Activated naive CD4-positive, alpha-beta T cell treated with anti-CD3 and anti-CD28 coated beads, Interleukin-2, amount 50 U/mL, for 24 hours (primary cell): ENCODE measurements around the gene PPIF.

Experiments used
- H3K27ac Mint-ChIP-seq: one replicate; pipeline ENCODE4 v1.8.0; 2021; ENCODE audit warnings: mild to moderate bottlenecking, mixed read lengths
- H3K27me3 Mint-ChIP-seq: one replicate; pipeline ENCODE4 v1.8.0; 2021; ENCODE audit warnings: mixed read lengths
- H3K36me3 Mint-ChIP-seq: one replicate; pipeline ENCODE4 v1.8.0; 2021; ENCODE audit warnings: mixed read lengths
- H3K4me1 Mint-ChIP-seq: one replicate; pipeline ENCODE4 v1.8.0; 2021; ENCODE audit warnings: mixed read lengths
- H3K4me3 Mint-ChIP-seq: one replicate; pipeline ENCODE4 v1.8.0; 2021; ENCODE audit warnings: mild to moderate bottlenecking, mixed read lengths
- H3K9me3 Mint-ChIP-seq: one replicate; pipeline ENCODE4 v1.8.0; 2021; ENCODE audit warnings: mixed read lengths

The PPIF gene

DNA sequence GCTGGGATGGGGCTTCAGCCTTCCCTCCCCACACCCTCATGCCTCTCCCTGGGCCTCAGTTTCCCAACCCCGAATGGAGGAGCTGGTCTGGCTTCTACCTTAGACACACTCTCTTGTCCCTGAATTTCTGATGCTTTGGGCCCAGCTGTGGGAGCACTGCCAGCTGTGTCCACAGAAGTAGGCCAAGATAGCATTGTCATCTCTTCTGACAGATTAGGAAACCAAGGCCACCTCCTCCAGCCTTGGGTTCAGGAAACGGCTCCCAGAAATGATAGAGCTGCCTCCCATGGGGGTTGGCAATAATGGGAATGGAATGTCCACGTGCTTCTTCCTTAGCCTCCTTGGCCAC, 1.3 kb downstream of the PPIF start:
- Mint-ChIP-seq H3K4me3 (peak overlapping the region; percentile 92), H3K36me3 (peaks cover 20% of the 10 kb centered on the region), H3K9me3 (no peaks in the 10 kb centered on the region), H3K4me1 (peaks cover 32% of the 10 kb centered on the region), H3K27ac (peak overlapping the region; percentile 89), H3K27me3 (no peaks in the 10 kb centered on the region)

DNA sequence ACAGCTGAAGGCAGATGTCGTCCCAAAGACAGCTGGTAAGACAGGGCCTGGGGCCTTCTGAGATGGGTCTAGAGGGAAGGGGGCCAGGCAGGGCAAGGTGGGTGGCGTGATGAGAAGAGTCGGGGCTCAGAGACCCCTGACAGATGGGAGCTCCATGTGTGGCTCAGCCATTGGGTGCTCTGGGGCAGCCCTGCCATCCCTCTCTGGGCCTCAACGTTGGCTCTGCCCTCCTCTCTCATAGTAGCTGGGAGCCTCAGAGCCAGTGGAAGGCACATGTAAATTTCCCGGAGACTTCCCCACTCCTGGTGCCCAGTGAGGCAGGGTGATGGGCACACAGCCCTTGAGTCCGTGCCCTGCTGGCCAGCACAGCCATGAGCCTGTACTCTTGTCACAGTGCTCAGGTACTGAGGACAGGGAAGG, 1.8 kb downstream of the PPIF start:
- peak overlapping the region; percentile 89 for H3K27ac Mint-ChIP-seq
- peaks cover 34% of the 10 kb centered on the region for H3K4me1 Mint-ChIP-seq
- no peaks in the 10 kb centered on the region for H3K9me3 Mint-ChIP-seq
- H3K27me3 Mint-ChIP-seq, result no peaks in the 10 kb centered on the region
- H3K4me3 Mint-ChIP-seq, result peak overlapping the region; percentile 92
- H3K36me3 Mint-ChIP-seq, result peaks cover 24% of the 10 kb centered on the region

DNA sequence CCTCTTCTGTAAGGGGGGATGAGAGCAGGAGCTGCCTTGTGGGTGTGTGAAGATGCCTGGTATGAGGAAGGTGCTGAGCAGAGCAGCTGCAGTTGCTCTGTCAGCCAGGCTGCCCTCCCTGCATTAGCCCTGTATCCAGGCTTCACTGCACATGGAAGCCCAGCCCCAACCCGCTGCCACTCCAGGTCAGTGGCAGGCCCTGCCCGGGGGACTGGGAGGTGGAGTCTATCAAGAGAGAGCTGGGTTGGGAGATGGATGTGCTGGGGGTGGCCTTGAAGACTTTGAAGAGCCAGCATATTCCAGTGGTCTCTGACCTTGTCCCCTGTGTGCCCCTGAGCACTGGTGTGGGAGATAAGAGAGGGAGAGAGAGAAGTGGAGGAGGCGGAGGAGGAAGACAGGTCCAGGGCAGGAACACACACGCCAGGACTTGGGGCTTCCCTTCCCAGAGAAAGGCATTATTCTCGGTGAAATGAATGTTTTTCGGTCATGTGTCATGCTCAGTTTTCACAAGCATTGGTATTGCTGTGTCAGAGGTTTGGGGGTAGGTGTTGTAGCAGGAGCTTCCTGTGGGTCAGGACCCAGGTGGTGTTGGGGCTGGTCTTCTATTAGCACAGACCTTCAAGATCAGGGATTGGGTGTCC, 2.6 kb downstream of the PPIF start:
- Mint-ChIP-seq H3K27me3 (no peaks in the 10 kb centered on the region), H3K36me3 (peaks cover 31% of the 10 kb centered on the region), H3K9me3 (no peaks in the 10 kb centered on the region), H3K4me1 (peaks cover 35% of the 10 kb centered on the region), H3K4me3 (peak overlapping the region; percentile 92), H3K27ac (peak overlapping the region; percentile 85)

DNA sequence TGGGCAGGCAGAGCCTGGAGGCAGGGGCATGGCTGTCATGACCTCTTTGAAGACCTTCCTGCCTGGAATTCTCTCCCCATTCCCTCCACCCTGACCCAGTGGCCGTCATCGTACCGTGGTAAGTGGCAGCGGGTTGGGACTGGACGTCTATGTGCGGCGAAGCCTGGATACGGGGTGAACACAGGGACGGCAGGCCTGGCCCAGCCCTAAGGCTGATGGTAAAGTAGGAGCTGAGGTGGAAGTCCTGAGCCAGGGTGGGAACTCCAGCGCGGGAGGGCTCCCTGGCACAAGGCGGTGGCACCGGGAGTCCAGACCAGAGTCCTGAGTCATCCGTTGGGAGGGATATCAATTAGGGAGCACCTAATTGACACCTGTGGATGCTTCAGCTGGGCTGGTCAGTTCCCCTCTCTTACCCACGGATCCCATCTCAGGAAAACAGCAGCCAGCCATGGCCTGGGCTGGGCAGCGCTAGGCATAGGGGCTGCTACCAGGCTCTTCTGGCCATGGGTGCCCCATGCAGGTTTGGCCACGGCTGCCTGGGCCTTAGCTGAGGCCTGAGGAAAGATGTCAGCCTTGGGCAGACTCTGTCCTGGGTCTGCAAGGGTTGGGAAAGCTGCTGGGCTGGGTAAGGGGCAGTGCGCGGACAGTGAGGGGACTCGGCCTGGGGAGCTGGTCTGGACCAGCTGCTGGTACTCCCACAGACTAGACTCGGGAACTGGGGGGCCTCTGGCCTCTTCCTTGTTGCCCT, 3.3 kb downstream of the PPIF start:
- no peaks in the 10 kb centered on the region for H3K9me3 Mint-ChIP-seq
- peaks cover 34% of the 10 kb centered on the region for H3K4me1 Mint-ChIP-seq
- H3K27me3 Mint-ChIP-seq, result no peaks in the 10 kb centered on the region
- peaks cover 34% of the 10 kb centered on the region for H3K36me3 Mint-ChIP-seq
- peak overlapping the region; percentile 92 for H3K4me3 Mint-ChIP-seq
- no peak overlapping the region for H3K27ac Mint-ChIP-seq

DNA sequence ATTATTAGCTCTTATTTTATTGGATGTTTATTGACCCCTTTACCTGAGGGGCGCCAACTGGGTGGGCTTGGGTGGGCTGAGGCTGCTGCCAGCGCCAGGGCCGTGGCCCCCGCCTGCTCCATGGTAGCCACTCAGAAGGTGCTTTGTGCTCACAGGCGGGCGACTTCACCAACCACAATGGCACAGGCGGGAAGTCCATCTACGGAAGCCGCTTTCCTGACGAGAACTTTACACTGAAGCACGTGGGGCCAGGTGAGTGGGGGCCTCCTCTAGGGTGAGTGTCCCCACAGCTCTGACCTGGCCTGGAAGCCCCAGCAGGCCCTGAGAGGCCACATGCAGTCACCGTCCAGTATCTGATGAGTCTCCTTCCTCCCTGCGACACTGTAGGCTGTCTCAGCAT, 4.1 kb downstream of the PPIF start:
- Mint-ChIP-seq H3K36me3 (peaks cover 35% of the 10 kb centered on the region), H3K27me3 (no peaks in the 10 kb centered on the region), H3K27ac (no peak overlapping the region), H3K9me3 (no peaks in the 10 kb centered on the region), H3K4me3 (no peak overlapping the region), H3K4me1 (peaks cover 38% of the 10 kb centered on the region)

DNA sequence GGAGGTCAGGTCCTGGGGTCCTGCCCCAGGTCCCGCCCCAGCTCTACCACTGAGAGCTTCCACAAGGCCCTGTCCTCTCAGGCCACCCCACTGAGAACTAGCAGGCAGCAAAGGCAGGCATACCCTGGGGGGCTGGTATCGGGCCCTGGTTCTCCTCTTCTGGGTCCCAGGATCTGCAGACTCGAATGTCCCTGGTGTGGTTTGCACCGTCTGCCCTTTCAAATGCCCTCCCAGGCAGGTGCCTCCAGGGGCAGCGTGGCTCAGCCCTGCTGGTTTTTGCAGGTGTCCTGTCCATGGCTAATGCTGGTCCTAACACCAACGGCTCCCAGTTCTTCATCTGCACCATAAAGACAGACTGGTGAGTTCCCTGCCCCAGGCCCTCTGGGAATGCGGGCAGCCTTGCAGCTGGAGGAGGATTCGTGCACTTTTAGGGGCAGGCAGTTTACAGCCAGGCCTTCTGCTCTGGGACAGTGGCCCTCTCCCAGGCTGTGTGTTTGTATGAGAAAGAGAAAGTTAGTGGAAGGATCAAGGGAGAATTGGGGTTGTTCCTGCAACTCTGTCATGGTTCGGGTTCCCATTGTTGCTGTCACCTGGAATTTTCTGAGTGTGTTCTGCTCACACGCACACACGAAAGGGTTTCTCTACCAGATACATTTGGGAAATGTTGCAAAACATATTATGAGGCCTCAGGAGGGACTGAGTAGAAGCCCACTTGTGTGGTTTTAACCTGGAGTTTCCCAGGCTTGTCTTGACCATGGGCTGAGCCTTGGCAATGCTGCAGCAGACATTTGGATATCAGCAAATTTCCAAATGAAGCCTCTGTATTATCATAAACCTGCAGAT, 5.0 kb downstream of the PPIF start:
- H3K27ac Mint-ChIP-seq, result no peak overlapping the region
- peaks cover 38% of the 10 kb centered on the region for H3K4me1 Mint-ChIP-seq
- H3K4me3 Mint-ChIP-seq, result no peak overlapping the region
- no peaks in the 10 kb centered on the region for H3K27me3 Mint-ChIP-seq
- no peaks in the 10 kb centered on the region for H3K9me3 Mint-ChIP-seq
- peaks cover 35% of the 10 kb centered on the region for H3K36me3 Mint-ChIP-seq

DNA sequence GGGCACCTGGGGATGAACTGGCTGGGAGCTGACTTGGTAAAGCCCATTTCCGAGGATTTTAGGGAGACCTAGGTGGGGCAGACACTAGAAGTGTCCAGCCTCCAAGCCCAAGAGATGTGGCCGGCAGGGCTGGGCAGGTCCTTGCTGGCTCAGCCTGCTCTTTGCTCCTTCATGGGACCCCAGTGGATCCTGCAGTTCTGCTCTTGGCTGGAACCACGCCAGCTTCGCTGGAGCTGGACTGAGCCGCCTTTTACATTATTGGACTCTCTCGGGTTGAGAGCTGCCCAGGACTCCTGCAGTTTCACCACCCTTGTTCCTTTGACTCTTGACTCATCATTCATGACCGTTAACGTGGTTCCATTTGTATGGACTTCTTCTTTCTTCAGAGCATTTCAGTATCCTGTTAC, 5.7 kb downstream of the PPIF start:
- Mint-ChIP-seq H3K4me1 (peaks cover 38% of the 10 kb centered on the region), H3K36me3 (peaks cover 35% of the 10 kb centered on the region), H3K27ac (no peak overlapping the region), H3K27me3 (no peaks in the 10 kb centered on the region), H3K9me3 (no peaks in the 10 kb centered on the region), H3K4me3 (no peak overlapping the region)

GRCh38 chr10:79353726-79354125, 6.5 kb downstream of the PPIF start:
- H3K36me3 Mint-ChIP-seq, result peaks cover 32% of the 10 kb centered on the region
- no peak overlapping the region for H3K4me3 Mint-ChIP-seq
- H3K27ac Mint-ChIP-seq, result no peak overlapping the region
- no peaks in the 10 kb centered on the region for H3K27me3 Mint-ChIP-seq
- H3K4me1 Mint-ChIP-seq, result peaks cover 33% of the 10 kb centered on the region
- H3K9me3 Mint-ChIP-seq, result no peaks in the 10 kb centered on the region

DNA sequence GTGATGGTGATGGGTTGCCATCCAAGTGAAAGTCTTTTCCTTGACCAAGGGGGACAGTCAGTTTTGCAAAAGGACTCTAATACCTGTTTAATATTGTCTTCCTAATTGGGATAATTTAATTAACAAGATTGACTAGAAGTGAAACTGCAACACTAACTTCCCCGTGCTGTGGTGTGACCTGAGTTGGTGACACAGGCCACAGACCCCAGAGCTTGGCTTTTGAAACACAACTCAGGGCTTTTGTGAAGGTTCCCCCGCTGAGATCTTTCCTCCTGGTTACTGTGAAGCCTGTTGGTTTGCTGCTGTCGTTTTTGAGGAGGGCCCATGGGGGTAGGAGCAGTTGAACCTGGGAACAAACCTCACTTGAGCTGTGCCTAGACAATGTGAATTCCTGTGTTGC, 6.9 kb downstream of the PPIF start:
- Mint-ChIP-seq H3K36me3 (peaks cover 30% of the 10 kb centered on the region), H3K27me3 (no peaks in the 10 kb centered on the region), H3K4me1 (peaks cover 28% of the 10 kb centered on the region), H3K4me3 (no peak overlapping the region), H3K9me3 (no peaks in the 10 kb centered on the region), H3K27ac (no peak overlapping the region)

DNA sequence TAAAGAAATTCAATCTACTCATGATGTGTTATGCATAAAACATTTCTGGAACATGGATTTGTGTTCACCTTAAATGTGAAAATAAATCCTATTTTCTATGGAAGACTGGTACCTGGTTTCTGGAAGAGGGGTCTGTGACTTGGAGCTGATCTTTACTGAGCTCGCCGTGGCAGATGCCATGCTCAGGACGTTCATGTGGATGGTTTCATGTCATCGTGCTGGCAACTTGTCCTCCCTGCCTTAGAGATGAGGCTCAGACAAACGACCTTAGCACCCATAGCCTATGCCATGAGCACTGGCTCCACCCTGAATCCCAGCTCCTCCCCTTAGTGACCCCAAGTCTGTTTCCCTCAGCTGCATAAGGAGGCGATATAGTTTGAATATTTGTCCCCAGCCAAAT, 7.3 kb downstream of the PPIF start:
- H3K9me3 Mint-ChIP-seq, result no peaks in the 10 kb centered on the region
- peaks cover 28% of the 10 kb centered on the region for H3K36me3 Mint-ChIP-seq

GRCh38 chr10:79355420-79356017, 8.2 kb downstream of the PPIF start:
- Mint-ChIP-seq H3K27me3 (no peaks in the 10 kb centered on the region), H3K9me3 (no peaks in the 10 kb centered on the region), H3K4me3 (no peak overlapping the region), H3K36me3 (peaks cover 23% of the 10 kb centered on the region), H3K4me1 (peaks cover 19% of the 10 kb centered on the region), H3K27ac (peak overlapping the region; percentile 55)

More for the DNA sequence above, 7.3 kb downstream of the PPIF start:
- H3K27ac Mint-ChIP-seq, result no peak overlapping the region
- H3K27me3 Mint-ChIP-seq, result no peaks in the 10 kb centered on the region
- H3K4me1 Mint-ChIP-seq, result peaks cover 24% of the 10 kb centered on the region
- no peak overlapping the region for H3K4me3 Mint-ChIP-seq

DNA sequence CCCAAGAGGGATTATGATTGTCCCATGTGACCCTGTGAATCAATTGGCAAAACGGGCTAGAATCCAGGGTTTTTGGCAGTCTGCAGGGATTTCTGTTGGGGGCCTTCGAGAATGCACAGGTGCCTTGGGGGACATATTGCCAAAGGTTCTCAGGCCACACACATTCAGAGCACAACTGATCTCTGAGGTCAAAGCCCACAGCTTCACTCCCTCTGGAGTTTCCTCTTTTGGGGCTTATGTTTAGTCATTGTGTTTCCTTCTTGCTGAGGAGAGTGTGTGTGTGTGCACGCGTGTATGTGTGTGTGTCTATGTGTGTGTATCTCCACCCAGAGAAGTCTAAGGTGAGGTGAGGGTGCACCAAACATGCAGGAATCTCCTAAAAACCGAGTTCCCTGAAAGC, 8.8 kb downstream of the PPIF start:
- no peak overlapping the region for H3K27ac Mint-ChIP-seq
- H3K27me3 Mint-ChIP-seq, result no peaks in the 10 kb centered on the region
- H3K4me3 Mint-ChIP-seq, result no peak overlapping the region
- H3K36me3 Mint-ChIP-seq, result peaks cover 23% of the 10 kb centered on the region
- peaks cover 25% of the 10 kb centered on the region for H3K4me1 Mint-ChIP-seq
- no peaks in the 10 kb centered on the region for H3K9me3 Mint-ChIP-seq

GRCh38 chr10:79357180-79357579, 9.9 kb downstream of the PPIF start:
- H3K27ac Mint-ChIP-seq, result no peak overlapping the region
- no peak overlapping the region for H3K4me3 Mint-ChIP-seq
- H3K4me1 Mint-ChIP-seq, result peaks cover 35% of the 10 kb centered on the region
- no peaks in the 10 kb centered on the region for H3K27me3 Mint-ChIP-seq
- H3K9me3 Mint-ChIP-seq, result no peaks in the 10 kb centered on the region
- peaks cover 23% of the 10 kb centered on the region for H3K36me3 Mint-ChIP-seq

GRCh38 chr10:79358811-79359210, 11.5 kb downstream of the PPIF start:
- no peaks in the 10 kb centered on the region for H3K9me3 Mint-ChIP-seq
- peaks cover 14% of the 10 kb centered on the region for H3K36me3 Mint-ChIP-seq
- H3K27ac Mint-ChIP-seq, result no peak overlapping the region
- no peaks in the 10 kb centered on the region for H3K27me3 Mint-ChIP-seq
- H3K4me1 Mint-ChIP-seq, result peaks cover 29% of the 10 kb centered on the region
- no peak overlapping the region for H3K4me3 Mint-ChIP-seq

- Mint-ChIP-seq H3K9me3 (no peaks in the 10 kb centered on the region), H3K27ac (no peak overlapping the region), H3K4me1 (peaks cover 25% of the 10 kb centered on the region), H3K4me3 (no peak overlapping the region), H3K27me3 (no peaks in the 10 kb centered on the region), H3K36me3 (peaks cover 4% of the 10 kb centered on the region)
Measured at GRCh38 chr10:79359816-79360498, 12.7 kb downstream of the PPIF start.
